ENCODE results near the gene HHATL. TPM values are rescaled to one million over a fixed set of nuclear protein-coding genes. Genes with fewer than 3 reads are reported as not detected.

HHATL gene
- total RNA-seq, 1 experiment from 2014 or later: not detected

DNA sequence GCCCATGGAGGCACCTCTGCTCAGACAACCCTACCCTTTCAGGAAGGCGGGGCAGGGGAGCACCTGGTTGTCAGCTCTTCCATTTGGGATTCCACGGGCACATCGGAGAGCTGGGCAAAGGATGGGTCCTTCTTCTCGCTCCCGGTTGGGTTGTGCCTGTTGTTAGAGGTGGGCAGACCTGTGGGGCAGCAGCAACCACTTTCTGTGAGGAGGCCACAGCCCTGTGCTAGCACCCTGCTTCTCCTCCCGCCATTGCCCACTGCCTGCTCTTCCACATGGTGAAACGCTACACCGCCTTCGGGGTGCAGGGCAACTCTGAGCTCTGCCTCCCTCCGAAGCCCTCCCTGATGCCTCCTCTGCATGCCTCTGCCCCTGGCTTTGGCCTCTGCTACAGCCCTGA lies 7.0 kb upstream of the HHATL start:
- no peaks in the 10 kb centered on the region for H3K27me3 ChIP-seq (ENCODE audit: control insufficient read depth, insufficient read depth, low read length)

DNA sequence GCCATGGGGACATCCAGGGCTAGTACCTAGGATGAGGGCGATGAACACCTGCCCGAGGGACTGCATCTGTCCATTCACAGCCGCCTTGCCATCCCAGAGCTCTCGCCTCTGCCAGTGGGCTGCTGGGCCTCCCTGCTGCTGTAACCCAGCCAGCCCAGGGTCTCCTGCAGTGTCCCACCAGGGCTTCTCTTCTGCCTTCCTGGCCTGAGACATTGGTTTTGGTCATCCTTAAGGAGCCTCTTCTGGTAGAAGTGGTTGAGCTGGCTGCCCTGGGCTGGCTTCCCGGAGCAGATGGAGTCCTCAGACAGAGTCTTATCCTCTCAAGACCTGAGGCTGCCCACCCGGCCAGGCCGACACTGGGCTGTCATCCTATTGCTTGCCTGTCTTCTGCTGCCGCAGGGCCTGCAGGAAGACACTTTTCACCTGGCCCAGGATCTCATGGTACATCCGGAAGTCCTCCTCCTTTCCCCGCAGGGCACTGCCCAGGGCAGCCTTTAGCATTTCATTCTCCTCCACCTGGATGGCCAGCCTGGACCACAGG lies 6.1 kb upstream of the HHATL start:
- H3K9me3 ChIP-seq (ENCODE audit: control insufficient read depth, insufficient read depth, low read depth, low read length): no peaks in the 10 kb centered on the region

More for the DNA sequence above, 7.0 kb upstream of the HHATL start:
- ChIA-PET POLR2A (no interaction called here), CTCF (no interaction called here)
- H3K27ac ChIP-seq (ENCODE audit: low read length): no peak overlapping the region
- TF ChIP-seq, protein P1, sequence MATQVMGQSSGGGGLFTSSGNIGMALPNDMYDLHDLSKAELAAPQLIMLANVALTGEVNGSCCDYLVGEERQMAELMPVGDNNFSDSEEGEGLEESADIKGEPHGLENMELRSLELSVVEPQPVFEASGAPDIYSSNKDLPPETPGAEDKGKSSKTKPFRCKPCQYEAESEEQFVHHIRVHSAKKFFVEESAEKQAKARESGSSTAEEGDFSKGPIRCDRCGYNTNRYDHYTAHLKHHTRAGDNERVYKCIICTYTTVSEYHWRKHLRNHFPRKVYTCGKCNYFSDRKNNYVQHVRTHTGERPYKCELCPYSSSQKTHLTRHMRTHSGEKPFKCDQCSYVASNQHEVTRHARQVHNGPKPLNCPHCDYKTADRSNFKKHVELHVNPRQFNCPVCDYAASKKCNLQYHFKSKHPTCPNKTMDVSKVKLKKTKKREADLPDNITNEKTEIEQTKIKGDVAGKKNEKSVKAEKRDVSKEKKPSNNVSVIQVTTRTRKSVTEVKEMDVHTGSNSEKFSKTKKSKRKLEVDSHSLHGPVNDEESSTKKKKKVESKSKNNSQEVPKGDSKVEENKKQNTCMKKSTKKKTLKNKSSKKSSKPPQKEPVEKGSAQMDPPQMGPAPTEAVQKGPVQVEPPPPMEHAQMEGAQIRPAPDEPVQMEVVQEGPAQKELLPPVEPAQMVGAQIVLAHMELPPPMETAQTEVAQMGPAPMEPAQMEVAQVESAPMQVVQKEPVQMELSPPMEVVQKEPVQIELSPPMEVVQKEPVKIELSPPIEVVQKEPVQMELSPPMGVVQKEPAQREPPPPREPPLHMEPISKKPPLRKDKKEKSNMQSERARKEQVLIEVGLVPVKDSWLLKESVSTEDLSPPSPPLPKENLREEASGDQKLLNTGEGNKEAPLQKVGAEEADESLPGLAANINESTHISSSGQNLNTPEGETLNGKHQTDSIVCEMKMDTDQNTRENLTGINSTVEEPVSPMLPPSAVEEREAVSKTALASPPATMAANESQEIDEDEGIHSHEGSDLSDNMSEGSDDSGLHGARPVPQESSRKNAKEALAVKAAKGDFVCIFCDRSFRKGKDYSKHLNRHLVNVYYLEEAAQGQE (IDR thresholded peaks at IDR 0.05; ENCODE audit: insufficient read depth in 1 of 2, low read depth in 2 of 2, low read length in 1 of 2): no peak
- no peak for TF ChIP-seq POLR2AphosphoS5 (IDR thresholded peaks at IDR 0.05; ENCODE audit: low read depth, low read length)
- no peak for TF ChIP-seq SIN3A (IDR thresholded peaks at IDR 0.05; ENCODE audit: borderline replicate concordance, insufficient read depth, low read depth, low read length)
- TF ChIP-seq, protein P2, sequence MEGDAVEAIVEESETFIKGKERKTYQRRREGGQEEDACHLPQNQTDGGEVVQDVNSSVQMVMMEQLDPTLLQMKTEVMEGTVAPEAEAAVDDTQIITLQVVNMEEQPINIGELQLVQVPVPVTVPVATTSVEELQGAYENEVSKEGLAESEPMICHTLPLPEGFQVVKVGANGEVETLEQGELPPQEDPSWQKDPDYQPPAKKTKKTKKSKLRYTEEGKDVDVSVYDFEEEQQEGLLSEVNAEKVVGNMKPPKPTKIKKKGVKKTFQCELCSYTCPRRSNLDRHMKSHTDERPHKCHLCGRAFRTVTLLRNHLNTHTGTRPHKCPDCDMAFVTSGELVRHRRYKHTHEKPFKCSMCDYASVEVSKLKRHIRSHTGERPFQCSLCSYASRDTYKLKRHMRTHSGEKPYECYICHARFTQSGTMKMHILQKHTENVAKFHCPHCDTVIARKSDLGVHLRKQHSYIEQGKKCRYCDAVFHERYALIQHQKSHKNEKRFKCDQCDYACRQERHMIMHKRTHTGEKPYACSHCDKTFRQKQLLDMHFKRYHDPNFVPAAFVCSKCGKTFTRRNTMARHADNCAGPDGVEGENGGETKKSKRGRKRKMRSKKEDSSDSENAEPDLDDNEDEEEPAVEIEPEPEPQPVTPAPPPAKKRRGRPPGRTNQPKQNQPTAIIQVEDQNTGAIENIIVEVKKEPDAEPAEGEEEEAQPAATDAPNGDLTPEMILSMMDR (IDR thresholded peaks at IDR 0.05): no peak
- no peak for TF ChIP-seq TCF7L2 (IDR thresholded peaks at IDR 0.05; ENCODE audit: low read depth, low read length)
- ATAC-seq: no peak
- in situ Hi-C loops (cut with HindIII; ENCODE audit: low pct_unique_long_range_greater_than_20kb, low sequenced_read_pairs): no loop called here
- no peak overlapping the region for H3K4me3 ChIP-seq (ENCODE audit: low read depth in 2 of 2, low read length in 2 of 2)
- no peaks in the 10 kb centered on the region for H3K36me3 ChIP-seq (ENCODE audit: control insufficient read depth, insufficient read depth, low read length)
- H3K4me1 ChIP-seq (ENCODE audit: control insufficient read depth, insufficient read depth, low read length): no peaks in the 10 kb centered on the region
- no peaks in the 10 kb centered on the region for H3K9me3 ChIP-seq (ENCODE audit: control insufficient read depth, insufficient read depth, low read depth, low read length)
- intact Hi-C loops (cut with micrococcal nuclease; ENCODE audit: unreplicated experiment): no loop called here
- DNase-seq (ENCODE audit: low read depth, low spot score): no peak
- no TSS peak for BruUV-seq (replicated peaks)

More for the DNA sequence above, 6.1 kb upstream of the HHATL start:
- Histone ChIP-seq H3K4me1 (ENCODE audit: control insufficient read depth, insufficient read depth, low read length) (no peaks in the 10 kb centered on the region), H3K27ac (ENCODE audit: low read length) (no peak overlapping the region), H3K36me3 (ENCODE audit: control insufficient read depth, insufficient read depth, low read length) (no peaks in the 10 kb centered on the region), H3K27me3 (ENCODE audit: control insufficient read depth, insufficient read depth, low read length) (no peaks in the 10 kb centered on the region), H3K4me3 (ENCODE audit: low read depth in 2 of 2, low read length in 2 of 2) (no peak overlapping the region)
- DNase-seq (ENCODE audit: low read depth, low spot score): no peak
- TF ChIP-seq TCF7L2 (IDR thresholded peaks at IDR 0.05; ENCODE audit: low read depth, low read length): no peak
- TF ChIP-seq, protein P1 (IDR thresholded peaks at IDR 0.05; ENCODE audit: insufficient read depth in 1 of 2, low read depth in 2 of 2, low read length in 1 of 2): no peak
- TF ChIP-seq SIN3A (IDR thresholded peaks at IDR 0.05; ENCODE audit: borderline replicate concordance, insufficient read depth, low read depth, low read length): no peak
- TF ChIP-seq, protein P2 (IDR thresholded peaks at IDR 0.05): no peak
- TF ChIP-seq POLR2AphosphoS5 (IDR thresholded peaks at IDR 0.05; ENCODE audit: low read depth, low read length): no peak
- CTCF ChIA-PET: no interaction called here
- in situ Hi-C loops (cut with HindIII; ENCODE audit: low pct_unique_long_range_greater_than_20kb, low sequenced_read_pairs): no loop called here
- BruUV-seq (replicated peaks): no TSS peak
- POLR2A ChIA-PET: interaction anchor here (0.5 kb wide), 1 partner anchor 121 kb away, joined by 3 read pairs; no protein-coding TSS in a partner anchor
- intact Hi-C loops (cut with micrococcal nuclease; ENCODE audit: unreplicated experiment): no loop called here
- no peak for ATAC-seq

Data from Panc1 (cell line).